Measurements from ENCODE around the gene NDUFS6.

The NDUFS6 gene

DNA sequence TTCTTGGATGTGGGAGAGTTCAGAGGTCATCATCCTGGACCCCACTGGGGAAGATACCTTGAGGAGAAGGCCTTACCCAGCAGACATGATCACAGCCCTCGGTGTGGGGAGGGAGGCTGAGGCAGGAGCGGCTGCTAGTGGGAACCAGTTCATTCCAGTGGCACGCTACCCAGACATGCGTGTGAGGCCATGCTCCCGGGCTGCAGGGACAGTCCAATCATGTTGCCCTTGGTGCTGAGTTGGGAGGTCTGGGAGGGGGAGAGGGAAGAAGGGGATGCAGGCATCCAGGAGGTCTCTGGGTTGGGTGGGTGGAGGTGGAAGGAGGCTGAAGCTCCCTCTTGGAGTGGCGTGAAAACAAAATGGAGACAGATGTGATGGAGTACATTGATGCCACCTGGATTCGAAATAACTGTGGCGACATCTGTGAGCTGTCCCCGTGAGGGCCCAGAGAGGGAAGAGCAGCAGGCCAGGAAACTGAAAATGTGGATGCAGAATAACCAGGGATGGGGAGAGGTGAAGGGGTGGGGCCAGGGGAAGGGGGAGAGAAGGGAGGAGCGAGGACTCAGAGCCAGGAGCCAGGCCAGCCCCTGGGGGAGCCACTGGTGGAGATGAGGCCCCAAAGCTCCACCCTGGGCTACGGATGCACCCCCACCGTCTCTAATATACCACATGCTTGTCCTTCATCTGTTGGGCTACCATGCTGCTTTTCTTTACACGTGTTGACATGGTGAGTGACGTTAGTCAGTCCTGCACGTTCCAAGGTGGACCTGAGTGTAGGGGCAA is 16.2 kb downstream of the NDUFS6 start:
- no peak for DNase-seq (ENCODE audit: low read depth)

DNA sequence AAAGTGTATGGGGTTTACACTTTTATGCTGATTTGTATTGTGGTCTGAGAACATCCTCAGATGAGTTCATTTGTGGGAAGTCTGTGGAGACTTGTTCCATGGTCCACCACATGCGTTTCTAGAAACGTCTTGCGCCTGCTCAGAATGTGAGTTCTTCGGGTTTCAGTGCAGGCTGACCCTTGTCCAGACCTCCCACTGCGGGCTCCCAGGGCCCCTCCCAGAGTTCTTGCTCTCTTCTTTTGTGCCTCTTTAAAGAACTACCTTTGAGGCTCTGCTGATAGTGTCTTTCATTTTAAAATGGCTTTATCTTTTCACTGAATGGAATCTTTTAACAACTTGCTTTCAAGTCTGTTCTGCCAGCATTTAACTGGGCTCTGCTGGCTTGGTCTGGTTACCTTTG is 17.6 kb downstream of the NDUFS6 start:
- DNase-seq (ENCODE audit: low read depth), result no peak

DNA sequence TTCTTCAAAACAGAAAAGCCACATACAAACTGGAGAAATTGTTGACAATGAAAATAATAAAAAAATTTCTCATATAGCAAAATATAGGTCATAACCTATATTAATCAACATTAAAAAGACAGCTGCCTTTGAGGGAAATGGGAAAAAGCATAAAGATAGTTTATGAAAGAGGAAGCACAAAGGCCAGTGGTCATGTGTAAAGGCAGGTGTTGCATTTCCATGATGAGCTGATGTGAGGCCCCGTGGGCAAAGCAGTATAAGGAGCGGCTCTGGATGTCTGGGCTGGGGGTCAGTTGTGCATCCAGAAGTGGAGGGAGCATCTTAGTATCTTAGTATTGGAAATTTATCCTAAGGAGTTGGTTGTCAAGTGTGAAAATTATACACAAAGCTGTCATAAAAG is 18.3 kb downstream of the NDUFS6 start:
- DNase-seq (ENCODE audit: low read depth), result no peak

DNA sequence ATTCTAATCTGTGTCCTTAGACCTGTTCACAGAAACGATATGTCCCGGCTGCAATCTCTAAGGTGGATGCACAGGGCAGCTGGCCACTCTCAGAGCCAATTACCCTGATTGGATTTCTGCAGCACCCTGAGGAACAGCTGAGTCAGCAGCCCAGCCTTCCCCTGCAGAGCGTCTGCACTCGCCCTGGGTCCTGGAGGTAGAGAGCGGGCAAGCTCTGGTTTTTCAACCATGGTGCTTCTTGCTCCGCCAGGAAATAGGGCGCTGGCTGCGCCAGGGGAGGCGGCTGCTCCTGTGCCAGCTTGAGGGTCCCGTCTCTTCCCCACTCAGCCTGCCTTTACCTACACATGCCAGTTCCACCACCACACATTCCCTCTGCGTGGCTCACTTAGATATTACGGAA is 19.2 kb downstream of the NDUFS6 start:
- DNase-seq (ENCODE audit: low read depth), result no peak

DNA sequence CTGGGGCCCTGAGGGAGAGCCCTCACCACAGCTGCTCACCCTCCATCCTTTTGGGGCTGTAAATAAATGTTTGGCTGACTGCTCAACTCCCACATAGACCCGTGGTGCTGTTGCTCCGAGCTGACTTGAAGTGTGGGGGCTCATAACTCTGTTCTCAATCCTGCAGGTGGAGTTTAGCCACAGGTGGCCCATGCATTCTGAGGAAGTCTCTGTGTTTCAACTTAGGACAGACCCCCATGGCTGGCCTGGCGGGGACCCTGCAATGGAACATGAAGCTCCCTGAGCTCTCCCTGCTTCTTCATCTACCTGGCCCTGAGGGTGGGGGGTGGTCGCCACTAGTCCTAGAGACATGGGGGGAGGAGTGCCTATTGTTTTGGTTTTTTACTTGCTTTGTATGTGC is 19.7 kb downstream of the NDUFS6 start:
- no peak for DNase-seq (ENCODE audit: low read depth)

DNA sequence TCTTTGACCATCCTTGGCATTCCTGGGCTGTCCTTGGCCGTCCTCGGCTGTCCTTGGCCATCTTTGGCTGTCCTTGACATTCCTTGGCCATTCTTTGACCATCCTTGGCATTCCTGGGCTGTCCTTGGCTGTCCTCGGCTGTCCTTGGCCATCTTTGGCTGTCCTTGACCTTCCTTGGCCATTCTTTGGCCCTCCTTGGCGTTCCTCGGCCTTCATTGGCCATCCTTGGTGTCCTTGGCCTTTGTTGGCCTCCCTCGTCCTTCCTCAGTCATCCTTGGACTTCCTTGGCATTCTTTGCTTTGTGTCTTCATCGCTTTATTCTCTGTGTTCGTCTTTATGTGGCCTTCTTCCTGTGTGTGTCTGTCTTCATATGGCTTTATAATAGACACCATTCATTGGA is 20.7 kb downstream of the NDUFS6 start:
- DNase-seq (ENCODE audit: low read depth), result no peak

DNA sequence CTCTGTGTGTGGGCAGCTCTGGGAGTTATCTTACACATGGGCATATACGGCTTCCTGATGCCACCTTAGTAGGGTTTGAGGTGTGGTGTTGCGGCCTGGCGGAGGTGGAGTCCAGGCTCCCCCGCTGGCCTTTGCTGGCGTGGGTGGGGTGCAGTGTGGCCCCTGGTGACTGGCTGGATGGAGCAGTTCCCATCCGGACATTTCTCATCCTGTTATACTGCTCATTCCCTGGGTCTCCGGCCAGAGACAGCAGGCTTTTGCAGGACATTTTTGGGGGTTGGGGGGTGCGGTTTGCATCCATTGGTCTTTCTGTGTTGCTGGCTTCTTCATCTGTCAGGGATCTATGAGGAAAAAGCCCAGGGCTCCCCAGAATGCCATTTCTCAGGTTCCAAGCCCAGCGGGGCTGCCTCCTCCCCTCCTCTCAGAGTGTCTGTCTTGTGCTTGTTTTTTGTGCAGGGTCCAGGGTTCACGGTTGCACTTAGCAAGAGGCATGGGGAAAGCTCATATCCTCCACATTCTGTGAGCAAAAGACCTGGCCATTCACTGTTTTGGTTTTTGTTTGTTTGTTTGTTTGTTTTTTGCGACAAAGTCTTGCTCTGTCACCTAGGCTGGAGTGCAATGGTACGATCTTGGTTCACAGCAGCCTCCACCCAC is 22.3 kb downstream of the NDUFS6 start:
- DNase-seq (ENCODE audit: low read depth), result no peak

DNA sequence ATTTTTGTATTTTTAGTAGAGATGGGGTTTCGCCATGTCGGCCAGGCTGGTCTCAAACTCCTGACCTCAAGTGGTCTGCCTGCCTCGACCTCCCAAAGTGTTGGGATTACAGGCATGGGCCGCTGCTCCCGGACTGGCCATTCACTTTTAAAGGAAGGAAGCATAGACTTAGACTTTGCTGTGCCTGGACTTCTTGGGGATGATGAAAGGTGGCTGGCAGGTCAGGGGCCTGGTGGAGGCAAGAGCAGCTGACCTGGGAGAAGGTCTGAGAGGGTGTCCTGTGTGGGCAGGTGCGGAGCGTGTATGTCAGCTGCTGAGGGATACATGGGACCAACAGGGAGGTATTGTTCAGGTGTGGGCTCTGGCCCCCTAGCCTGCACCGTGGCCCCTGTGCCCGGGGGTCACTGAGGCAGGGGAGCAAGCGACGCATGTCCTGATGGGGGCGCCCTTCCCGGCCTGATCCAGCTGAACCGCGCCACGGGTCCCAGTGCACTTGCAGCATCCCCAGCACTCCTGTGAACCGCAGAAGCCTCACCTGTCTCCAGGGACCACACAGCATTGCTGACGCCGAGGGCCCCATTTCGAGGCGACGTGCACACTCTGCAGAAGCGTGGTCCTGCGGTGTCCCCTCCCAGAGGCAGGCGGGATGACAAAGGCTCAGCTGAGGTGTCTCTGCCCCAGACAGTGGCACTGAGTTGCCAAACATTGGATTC is 23.1 kb downstream of the NDUFS6 start:
- DNase-seq (ENCODE audit: low read depth), result no peak

DNA sequence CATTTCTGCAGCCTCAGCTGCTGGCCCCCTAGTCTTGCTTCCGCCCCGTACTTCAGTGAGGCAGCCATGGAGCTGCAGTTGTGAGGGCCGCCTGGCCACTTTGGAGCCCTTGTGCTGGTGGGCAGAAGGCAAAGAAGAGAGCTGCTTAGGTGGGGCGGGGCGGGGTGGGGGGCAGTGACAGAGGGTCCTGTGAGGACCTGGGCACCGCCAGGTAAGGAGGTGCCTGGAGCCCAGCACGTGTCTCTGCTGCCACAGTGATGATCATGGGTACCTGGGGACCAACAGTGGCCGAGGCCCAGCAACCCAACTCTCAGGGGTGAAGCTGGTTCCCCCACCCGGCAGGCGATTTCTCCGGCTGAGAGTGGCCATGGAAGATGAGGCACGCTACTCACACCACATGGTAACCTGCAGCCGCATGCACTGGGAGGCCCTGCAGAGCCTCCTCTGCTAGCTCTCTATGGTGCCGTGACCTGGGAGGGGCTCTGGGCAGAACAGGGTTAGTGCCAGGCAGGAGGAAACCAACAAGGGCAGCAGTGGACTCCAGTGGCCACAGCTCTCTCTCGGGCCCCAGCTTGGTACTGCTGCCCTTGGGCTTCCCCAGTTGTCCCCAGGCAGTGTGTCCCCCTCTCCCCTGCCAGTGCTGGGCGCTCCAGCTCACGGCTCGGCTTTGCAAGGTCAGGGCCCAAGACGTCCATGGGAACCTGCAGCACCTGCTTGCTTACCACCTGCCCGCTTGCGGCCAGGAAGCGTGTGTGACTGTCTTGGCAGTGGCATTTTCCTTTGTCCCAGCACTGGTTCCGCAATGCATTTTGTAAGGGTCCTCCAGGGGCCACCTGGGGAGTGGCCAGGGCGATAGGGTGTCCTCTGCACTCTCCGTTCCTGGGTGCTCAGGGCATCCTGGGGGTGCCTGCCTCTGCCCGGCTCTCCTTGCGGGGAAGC is 24.0 kb downstream of the NDUFS6 start:
- no peak for DNase-seq (ENCODE audit: low read depth)

DNA sequence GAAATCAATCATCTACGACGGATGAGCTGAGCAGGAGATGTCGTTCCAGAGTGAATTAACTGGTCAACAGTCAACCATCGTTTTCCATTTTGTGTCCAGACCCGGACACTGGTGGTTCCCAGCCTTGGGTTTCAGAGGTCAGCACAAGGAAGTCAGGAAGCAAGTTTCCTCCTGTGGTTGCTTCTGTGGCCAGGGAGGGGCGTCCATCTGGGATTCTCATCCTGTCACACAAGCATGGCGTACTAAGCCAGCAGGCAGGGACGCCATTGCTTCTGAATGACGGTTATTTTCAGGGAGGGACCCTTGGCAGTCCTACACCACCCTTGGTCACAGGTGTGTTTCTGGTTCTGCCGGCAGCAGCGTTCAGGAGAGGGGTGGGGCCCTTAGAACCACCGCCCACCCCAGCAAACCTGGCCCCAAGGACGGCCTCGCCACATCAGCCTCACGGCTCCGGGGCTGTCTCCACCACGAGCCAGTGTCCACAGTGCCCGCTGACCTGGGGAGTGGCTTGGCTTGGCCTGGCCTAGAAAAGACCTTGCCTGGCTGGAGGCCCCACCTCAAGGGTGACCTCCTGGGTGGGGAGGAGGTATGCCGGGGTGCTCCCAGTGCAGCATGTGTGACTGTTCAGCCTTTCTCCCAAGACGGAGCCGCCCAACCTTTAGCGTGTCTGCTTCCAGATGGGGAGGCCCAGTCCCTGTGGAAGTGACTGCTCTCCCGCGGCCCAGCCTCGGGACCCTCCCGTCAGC is 25.2 kb downstream of the NDUFS6 start:
- DNase-seq (ENCODE audit: low read depth), result no peak

DNA sequence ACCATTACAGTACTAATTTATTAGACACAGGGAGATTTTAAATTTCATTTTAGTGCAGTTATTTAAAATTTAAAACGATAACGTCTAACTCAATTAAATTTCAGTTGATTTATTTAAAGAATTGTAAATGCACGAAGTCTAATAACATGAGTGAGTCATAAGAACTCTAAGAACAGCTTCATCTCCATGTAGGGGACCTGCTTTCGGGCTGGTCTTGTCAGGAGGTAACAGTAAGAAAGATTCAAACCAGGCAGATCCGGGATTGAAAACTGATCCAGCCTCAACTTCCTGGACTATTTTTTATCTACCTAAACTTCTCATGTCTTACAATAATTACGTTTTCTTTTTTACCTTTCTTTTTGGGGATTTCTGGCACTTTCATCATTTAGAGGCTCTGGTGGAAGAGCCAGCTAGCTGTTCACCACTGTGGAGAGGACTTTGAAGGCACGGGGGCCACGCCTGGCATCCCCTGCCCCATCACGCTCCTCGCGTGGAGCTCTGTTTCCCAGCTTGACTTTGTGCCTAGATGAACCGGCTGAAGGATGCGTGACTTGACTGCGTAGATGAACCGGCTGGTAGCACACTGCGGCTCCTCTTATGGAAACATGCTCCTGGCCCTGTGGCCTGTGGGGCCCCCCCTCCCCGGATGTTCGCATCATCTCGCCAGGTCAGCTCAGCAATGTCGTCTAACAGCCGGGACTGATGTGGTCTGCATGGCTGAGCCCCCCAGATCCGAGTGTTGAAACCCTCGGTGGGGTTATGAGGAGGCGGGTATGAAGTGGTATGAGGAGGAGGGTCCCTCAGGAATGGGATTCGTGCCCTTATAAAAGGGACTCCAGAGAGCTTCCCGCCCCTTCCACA is 26.0 kb downstream of the NDUFS6 start:
- DNase-seq (ENCODE audit: low read depth), result no peak

DNA sequence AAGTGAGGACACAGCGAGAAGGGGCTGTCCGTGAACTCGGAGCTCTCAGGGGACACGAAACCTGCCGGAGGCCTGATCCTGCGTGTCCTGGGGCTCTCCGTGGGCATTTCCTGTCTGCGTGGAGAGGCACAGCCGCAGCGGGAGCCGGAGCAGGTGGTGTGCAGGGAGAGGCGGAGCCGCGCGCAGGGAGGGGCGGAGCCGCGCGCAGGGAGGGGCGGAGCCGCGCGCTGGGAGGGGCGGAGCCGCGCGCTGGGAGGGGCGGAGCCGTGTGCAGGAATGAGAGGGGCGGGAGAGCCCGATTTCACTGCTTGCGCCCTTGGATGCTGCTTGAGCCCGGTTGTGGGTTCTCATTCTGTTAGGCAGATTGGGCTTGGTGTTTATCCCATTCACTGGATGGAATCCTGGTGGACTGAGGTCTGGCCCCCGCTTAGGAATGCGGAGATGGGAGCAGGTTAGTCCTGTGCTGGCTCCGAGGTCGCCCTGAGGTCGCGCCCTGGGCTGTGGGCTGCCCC is 26.7 kb downstream of the NDUFS6 start:
- DNase-seq (ENCODE audit: low read depth), result no peak

DNA sequence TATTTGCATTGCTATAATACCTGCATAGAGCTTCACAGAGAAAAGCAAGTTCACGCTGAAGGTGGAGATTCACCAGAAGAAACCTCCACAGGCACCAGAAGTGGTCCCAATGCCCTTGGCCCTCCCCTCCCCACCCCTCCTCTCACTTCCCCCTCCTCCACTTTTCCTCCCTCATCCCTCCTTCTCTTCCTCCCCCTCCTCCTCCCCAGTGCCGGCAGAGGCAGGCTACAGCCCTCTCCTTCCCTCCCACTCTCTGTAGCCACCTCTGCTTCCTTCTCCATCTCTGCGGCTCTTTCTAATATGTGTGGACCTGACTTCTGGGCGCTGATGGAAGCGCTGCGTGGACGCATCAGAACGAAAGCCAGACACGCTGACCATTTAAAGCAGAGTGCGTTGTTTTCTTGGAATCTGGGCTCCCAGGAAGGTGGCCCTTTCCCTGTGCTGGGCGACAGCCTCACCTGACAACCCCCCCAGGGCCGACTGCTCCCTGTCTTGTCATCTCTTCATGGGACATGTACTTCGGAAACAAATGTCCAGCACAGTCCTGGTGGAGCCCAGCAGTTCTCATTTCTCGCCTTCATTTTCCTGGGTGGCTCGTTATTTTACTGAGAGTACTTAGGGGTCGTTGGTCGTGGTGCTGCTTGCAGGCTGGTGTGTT is 29.5 kb downstream of the NDUFS6 start:
- no peak for DNase-seq (ENCODE audit: low read depth)

DNA sequence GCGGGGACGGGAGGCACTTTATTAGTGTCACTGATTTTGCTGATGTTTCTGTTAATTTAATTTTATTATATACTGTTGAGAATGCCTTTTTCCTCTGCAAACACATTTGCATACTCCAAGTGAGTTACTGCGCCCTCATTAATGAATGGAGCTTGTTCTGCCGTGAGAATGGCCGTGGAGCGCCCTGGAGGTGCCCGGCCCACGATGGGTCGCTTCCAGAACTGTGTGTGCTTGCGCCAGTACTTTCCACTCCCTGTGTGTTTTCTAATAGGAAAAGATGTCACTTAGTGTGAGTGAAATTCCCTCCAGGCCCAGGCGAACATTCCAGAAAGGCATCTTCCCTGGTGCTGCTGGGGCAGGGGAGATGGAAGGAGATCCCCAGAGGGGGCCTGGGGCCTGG is 30.1 kb downstream of the NDUFS6 start:
- no peak for DNase-seq (ENCODE audit: low read depth)

DNA sequence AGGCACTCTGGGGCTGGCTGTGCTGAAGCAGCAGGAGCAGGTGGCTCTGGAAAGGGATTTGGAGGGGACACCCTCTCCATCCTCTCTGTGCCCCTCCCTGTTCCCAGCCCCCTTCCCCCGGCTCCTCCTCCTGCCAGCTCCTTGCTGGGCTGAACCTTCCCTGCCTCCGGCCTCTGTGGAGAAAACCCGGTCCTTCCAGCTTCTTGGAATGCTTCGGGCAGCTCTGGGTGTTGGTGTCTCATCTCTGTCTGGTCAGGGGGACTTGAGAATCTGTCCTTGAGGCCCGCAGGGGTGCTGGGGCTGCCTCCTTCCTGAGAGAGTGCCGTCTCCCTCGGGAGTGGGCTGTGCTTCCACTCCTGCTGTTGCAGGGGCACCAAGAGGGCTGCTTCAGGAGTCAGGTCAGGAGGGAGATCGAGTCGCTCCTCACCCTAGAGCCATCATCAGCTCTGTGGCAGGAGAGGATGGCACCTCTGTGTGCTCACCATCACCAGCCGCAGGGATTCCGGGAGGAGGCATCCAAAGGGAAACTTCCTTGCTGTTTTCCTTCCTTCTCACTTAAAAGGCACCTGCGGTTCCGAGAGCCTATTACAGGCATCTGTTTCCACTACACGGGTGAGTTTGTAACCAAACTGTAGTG is 30.6 kb downstream of the NDUFS6 start:
- DNase-seq (ENCODE audit: low read depth), result no peak

DNA sequence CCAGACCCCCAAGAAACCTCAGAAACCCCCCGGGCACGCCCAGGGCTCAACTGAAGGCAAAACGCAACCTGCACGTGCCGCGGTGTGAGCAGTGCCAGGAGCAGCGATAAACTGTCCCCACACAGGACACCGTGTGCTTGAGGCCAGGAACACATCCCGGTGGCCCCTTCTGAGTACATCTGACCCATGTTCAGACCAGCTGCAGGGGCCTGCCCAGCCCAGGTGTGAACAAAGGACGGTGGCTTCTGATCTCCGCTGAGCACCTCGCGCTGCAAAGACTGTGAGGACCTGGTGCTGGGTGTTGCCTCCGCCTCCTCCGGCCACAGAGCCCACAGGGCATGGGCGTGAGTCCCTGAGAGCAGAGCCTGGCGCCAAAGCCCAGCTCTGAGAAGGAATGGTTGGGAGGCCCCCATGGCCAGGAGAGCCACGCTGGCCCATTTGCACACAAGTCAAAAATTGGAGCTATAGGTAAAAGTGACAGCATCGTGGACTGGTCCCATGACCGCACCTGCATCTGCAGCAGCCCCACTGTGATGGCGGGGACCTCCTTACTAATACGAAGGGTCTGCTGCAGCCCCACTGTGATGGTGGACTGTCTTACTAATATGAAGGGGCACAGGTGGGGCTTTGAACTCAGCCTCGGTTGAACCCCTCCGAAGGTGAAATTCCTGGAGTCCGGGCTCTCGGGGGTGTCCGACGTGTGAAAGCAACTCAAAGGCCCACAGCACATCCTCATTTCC is 31.5 kb downstream of the NDUFS6 start:
- DNase-seq (ENCODE audit: low read depth), result no peak

DNA sequence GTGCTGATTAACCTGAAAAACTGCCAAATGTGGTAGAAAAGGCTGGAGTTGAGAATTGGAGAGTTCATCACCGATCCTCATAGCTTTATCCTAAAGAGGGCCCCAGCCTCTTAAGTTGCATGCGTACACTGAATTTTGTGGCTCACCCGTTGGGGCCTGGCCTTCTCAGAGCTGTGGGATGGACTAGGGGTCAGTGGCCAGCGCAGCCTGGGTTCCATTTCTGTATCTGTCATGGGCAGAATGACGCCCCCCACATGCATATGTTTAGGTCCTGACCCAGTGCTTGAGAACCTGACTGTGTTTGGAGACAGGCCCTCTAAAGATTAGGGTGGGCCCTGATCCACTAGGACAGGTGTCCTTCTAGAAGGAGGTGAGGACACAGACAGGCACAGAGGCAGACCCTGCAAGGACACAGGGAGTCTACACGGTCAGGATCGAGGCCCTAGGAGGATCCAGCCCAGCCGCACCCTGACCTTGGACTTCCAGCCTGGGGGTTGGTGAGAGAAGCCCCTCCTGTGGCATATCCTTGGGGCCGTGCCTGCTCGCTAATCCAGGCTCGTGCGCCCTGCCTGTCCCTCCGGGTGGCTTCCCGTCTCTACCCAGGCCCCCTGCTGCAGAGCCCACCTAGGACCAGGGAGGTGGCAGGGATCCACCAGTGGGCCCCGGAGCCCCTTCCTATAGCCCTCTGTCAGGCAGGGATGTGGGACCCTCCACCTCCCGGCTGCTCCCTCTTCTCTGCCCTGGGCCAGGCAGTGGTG is 32.2 kb downstream of the NDUFS6 start:
- DNase-seq (ENCODE audit: low read depth), result no peak

All from activated gamma-delta T cell treated with anti-CD3 and anti-CD28 coated beads, Interleukin-2, amount 50 U/mL, for 16 hours (primary cell).